ENCODE data around the gene LSM12.

Gene LSM12

DNA sequence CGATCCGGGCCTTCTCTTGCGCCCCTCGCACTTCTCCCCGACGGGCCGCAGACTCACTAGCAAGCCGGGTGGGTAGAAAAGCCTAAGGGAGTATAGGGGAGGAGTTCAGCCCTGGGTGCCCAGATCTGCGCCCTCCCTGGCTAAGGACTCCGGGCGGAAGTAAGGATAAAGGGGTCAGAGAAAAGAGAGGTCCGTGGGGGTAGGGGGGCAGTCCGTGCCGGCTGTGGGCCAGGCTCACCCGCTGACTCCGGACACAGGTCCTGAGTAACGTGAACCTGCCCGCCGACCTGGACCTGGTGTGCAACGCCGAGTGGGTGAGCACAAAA is 60.2 kb downstream of the LSM12 start:
- Mint-ChIP-seq H3K36me3 (ENCODE audit: low read depth) (peaks cover 10% of the 10 kb centered on the region), H3K4me1 (peaks cover 27% of the 10 kb centered on the region), H3K9me3 (no peaks in the 10 kb centered on the region), H3K27ac (no peak overlapping the region), H3K27me3 (ENCODE audit: low read depth, poor library complexity) (peaks cover 62% of the 10 kb centered on the region), H3K4me3 (peak overlapping the region; percentile 88)
- TF ChIP-seq, protein P1, sequence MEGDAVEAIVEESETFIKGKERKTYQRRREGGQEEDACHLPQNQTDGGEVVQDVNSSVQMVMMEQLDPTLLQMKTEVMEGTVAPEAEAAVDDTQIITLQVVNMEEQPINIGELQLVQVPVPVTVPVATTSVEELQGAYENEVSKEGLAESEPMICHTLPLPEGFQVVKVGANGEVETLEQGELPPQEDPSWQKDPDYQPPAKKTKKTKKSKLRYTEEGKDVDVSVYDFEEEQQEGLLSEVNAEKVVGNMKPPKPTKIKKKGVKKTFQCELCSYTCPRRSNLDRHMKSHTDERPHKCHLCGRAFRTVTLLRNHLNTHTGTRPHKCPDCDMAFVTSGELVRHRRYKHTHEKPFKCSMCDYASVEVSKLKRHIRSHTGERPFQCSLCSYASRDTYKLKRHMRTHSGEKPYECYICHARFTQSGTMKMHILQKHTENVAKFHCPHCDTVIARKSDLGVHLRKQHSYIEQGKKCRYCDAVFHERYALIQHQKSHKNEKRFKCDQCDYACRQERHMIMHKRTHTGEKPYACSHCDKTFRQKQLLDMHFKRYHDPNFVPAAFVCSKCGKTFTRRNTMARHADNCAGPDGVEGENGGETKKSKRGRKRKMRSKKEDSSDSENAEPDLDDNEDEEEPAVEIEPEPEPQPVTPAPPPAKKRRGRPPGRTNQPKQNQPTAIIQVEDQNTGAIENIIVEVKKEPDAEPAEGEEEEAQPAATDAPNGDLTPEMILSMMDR (IDR thresholded peaks at IDR 0.05), result no peak
- DNase-seq, result no peak

DNA sequence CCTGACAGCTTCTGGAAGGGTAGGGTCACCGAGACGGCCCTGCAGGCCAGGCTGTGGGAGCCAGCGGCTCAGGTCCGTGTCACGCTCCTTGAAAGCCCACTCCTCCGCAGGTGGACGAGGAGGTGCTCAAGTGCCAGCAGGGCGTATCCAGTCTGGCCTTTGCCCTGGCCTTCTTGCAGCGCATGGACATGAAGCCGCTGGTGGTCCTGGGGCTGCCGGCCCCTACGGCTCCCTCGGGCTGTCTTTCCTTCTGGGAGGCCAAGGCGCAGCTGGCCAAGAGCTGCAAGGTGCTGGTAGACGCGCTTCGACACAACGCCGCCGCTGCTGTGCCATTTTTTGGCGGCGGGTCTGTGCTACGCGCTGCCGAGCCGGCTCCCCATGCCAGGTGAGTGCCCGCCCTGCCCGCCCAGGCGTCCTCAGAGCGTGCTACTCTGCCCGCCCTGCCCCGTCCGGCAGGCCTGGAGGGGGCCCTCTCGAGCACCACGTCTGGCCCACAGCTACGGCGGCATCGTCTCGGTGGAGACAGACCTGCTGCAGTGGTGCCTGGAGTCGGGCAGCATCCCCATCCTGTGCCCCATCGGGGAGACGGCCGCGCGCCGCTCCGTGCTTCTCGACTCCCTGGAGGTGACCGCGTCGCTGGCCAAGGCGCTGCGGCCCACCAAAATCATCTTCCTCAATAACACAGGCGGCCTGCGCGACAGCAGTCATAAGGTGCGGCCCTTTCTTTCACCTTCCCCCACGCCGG is 60.8 kb downstream of the LSM12 start:
- H3K27me3 Mint-ChIP-seq (ENCODE audit: low read depth, poor library complexity), result peaks cover 68% of the 10 kb centered on the region
- TF ChIP-seq, protein P1 (IDR thresholded peaks at IDR 0.05), result peak; percentile 12
- peaks cover 8% of the 10 kb centered on the region for H3K36me3 Mint-ChIP-seq (ENCODE audit: low read depth)
- peaks cover 27% of the 10 kb centered on the region for H3K4me1 Mint-ChIP-seq
- no peaks in the 10 kb centered on the region for H3K9me3 Mint-ChIP-seq
- peak; percentile 46 for DNase-seq
- H3K4me3 Mint-ChIP-seq, result peak overlapping the region; percentile 88
- H3K27ac Mint-ChIP-seq, result no peak overlapping the region

DNA sequence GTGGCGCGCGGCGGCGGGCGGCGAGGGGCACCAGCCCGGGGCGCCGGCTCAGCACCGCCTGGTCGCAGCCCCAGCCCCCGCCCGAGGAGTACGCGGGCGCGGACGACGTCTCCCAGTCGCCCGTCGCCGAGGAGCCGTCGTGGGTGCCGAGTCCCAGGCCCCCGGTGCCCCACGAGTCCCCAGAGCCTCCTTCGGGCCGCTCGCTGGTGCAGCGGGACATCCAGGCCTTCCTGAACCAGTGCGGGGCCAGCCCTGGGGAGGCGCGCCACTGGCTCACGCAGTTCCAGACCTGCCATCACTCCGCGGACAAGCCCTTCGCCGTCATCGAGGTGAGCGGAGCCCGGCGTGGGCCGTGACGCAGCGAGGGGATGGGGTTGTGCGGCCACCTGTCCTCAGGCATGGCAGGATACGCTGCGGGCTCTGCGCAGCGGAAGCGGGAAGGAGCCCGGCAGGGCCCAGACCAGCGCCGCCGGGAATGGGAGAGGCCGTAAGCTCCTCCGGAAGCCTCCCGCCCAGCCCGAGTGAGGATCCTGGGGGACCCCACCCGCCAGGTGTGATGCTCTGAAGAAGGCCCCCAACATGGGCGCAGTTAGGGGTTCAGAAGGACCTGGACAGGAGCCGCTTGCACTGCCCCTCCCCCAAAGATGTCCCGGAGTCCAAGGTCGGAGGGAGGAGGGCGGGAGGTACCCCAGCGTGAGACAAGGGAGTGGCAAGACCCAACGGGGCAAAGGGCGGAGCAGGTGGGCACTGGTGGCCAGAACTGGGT is 61.5 kb downstream of the LSM12 start:
- no peaks in the 10 kb centered on the region for H3K9me3 Mint-ChIP-seq
- DNase-seq, result peak; percentile 42
- peaks cover 4% of the 10 kb centered on the region for H3K36me3 Mint-ChIP-seq (ENCODE audit: low read depth)
- TF ChIP-seq, protein P1 (IDR thresholded peaks at IDR 0.05), result no peak
- peaks cover 27% of the 10 kb centered on the region for H3K4me1 Mint-ChIP-seq
- H3K4me3 Mint-ChIP-seq, result peak overlapping the region; percentile 38
- H3K27ac Mint-ChIP-seq, result no peak overlapping the region
- peaks cover 75% of the 10 kb centered on the region for H3K27me3 Mint-ChIP-seq (ENCODE audit: low read depth, poor library complexity)

DNA sequence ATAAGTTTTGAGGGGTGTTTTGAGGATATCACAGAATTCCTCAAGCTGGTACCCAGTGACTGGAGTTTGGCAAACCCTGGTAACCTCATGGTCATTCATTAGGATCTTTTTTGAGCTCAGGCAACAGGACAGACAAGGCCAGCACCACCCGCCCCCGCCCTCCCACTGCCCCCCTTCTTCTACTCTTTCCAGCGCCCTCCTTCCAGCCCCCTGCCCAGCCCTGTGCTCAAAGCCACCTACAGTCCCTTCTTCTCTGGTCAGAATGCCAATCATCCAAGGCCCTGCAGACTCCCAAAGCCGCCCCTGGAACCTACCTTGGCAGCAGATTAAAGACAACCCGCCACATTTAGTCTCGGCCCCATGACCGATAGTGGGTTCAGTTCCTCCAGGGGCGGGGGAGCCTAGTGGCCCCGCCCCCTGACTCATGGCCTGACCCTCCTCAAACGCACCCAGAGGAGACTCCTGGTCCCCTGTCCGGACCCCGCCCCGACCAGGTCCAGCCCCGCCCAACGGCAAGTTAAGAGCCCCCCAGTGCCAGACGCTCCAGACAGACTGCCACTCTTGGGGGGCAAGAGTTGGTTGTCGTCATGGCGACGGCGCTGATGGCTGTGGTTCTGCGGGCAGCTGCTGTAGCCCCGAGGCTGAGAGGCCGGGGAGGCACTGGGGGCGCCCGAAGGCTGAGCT is 62.3 kb downstream of the LSM12 start, which contains the start of gene NAGS:
Gene NAGS, plus strand, starts transcription at position 546 of the 684 bp plus-strand sequence. Its CDS starts 42 bp downstream, at position 588.
- no peak within 1 kb of the TSS for H3K27ac Mint-ChIP-seq
- peak; percentile 50 for DNase-seq
- H3K4me1 Mint-ChIP-seq, result peaks cover 27% of the 10 kb centered on the region
- no peaks in the 10 kb centered on the region for H3K9me3 Mint-ChIP-seq
- peaks cover 82% of the 10 kb centered on the region for H3K27me3 Mint-ChIP-seq (ENCODE audit: low read depth, poor library complexity)
- TF ChIP-seq, protein P1 (IDR thresholded peaks at IDR 0.05), result no peak
- peak within 1 kb of the TSS; percentile 57 for H3K4me3 Mint-ChIP-seq
- H3K36me3 Mint-ChIP-seq (ENCODE audit: low read depth), result no peaks in the 10 kb centered on the region

DNA sequence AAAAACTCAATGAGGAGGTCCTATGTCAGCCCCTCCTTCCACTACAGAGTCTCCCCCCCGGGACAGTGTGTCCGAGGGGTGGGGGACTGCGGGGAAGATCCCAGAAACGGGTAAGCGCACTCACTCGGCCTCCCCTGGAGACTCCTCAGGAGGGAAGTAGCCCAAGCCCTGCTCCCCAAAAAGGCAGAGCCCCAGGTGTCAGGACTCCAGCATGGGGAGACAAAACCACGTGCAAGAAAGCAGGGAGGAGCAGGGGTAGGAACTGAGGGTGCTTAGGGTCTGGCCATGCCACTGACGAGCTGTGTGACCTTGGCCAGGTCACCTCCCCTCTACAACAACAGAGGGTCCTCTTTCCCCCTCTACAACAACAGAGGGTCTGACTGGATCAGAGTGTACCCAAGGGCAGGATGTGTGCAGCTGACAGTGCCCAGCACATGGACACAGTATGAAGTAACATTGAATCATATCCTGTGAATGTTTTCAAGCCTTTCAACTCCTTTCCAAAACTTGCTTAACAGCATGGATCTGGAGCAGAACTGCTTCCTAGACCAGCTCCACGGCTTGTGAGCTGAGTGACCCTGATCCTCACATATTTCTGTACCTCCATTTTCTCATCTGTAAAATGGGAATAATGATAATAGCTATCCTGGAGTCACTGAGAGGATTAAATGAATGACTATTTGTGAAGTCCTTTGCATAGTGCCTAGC is 64.2 kb downstream of the LSM12 start:
- Mint-ChIP-seq H3K4me1 (peaks cover 15% of the 10 kb centered on the region), H3K27me3 (ENCODE audit: low read depth, poor library complexity) (peaks cover 86% of the 10 kb centered on the region), H3K27ac (no peak overlapping the region), H3K4me3 (no peak overlapping the region), H3K9me3 (no peaks in the 10 kb centered on the region), H3K36me3 (ENCODE audit: low read depth) (no peaks in the 10 kb centered on the region)
- no peak for DNase-seq
- TF ChIP-seq, protein P1 (IDR thresholded peaks at IDR 0.05), result no peak
